GM19455 (cell line): ENCODE results near the gene INPP5A.

Experiments used
- ATAC-seq: cut with Tn5 transposase; IDR thresholded peaks from one replicate; pipeline ENCODE4 v1.9.1; 2021; ENCODE audit not compliant: unreplicated experiment

INPP5A gene

GRCh38 chr10:132687893-132688579, 150.4 kb downstream of the INPP5A start:
- ATAC-seq: no peak

DNA sequence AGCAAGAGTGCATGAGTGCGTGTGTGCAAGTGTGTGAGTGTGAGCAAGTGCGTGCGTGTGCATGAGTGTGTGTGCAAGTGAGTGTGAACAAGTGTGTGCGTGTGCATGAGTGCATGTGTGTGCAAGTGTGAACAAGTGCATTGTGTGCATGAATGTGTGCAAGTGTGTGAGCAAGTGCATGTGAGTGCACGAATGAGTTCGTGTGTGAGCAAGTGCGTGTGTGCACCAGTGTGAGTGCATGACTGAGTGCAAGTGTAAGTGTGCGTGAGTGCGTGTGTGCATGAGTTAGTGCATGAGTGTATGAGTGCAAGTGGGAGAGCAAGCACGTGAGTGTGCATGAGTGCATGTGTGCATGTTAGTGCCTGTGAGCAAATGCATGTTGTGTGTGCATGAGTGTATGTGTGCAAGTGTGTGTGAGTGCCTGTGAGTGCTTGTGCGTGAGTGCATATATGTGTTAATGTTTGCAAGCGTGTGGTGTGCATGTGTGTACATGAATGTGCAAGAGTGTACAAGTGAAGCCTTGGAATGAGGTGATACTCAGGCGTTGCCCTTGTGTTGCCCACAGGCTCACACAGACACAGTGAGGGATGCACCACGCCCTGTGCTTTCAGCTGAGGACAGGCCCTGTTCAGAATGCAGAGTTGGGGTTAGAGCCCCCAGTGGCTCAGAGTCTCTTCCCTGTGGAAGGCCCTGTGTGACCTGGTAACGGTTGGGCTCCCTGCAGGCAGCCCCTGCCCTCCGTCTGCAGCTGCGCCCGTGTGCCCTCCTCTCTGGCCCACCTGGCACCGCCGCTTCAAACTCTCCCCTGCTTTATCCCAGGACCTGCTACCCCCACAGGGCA, 151.2 kb downstream of the INPP5A start:
- no peak for ATAC-seq

DNA sequence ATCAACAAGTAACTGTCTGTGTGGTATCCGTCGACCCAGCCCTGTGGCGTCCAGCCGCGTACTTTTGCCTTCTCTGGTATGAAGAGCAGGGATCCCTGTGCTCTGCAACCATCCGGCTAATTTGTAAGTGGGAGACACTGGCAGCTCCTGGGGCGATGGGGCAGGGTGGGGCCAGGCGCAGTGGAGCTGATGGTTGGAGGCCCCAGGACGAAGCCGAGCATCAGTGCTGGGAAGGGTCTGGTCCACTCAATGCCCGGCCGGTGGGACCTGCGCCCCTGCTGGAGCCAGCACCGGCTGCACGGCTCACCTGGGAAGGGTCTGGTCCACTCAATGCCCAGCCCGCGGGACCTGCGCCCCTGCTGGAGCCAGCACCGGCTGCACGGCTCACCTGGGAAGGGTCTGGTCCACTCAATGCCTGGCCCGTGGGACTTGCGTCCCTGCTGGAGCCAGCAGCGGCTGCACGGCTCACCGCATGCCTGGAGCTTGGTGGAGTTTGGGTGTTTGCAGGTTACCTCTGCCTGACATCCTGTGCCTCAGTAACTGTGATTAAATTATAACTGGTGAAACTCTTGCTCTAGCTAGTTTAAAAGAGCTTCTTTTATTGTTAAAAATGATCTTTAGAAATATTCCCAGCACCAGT, 152.3 kb downstream of the INPP5A start:
- ATAC-seq: no peak

DNA sequence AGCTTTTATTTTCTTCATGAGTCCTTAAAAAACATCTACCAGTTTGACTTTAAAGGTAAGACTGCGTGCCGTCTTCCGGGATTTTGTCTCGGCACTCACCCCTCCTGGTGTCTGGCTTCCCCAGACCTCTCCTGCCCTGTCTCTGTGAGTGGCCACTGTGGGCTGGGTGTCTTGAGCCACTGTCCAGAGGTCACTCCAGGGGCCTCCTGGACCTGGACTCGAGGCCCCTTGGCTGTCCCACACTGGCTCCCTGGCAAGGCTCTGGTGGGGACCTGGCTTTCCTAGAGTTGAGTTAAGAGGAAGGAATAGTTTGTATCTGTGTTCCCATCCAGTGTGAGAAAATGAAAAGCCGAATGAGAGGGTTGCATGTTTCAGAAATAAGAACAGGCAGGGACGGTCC, 152.8 kb downstream of the INPP5A start:
- ATAC-seq: no peak

GRCh38 chr10:132690821-132691610, 153.4 kb downstream of the INPP5A start:
- no peak for ATAC-seq

DNA sequence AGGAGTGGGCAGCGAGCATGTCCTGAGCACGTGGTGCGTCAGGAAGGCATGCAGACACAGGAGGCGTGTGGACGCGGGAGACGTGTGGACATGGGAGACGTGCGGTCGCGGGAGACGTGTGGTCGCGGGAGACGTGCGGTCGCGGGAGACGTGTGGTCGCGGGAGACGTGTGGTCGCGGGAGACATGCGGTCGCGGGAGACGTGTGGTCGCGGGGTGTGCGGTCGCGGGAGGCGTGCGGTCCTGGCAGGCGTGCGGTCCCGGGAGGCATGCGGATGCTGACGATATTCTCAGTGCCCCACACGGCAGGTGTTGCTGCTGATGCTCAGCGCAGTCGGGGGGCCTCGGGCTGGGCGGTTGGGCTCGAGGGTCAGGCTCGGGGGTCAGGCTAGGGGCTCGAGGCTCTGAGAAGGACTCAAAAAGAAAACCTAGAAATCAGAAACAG, 154.1 kb downstream of the INPP5A start:
- no peak for ATAC-seq

GRCh38 chr10:132692311-132692710, 154.7 kb downstream of the INPP5A start:
- ATAC-seq: no peak

DNA sequence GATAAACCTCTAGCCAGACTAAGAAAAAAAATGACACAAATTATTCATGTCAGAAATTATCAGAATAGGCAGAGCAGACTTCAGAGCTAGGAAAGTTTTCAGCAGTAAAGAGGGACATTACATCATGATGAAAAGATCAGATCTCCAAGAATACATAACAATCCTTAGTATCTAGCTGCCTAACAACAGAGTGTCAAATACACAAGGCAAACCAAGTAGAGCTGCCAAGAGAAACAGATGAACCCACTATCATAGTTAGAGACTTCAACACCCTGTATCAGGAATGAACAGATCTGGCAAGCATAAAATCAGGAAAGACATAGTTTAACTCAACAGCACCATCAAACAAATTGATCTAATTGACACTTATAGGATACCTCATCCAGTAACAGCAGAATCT, 156.1 kb downstream of the INPP5A start:
- ATAC-seq: no peak

GRCh38 chr10:132696204-132696603, 158.6 kb downstream of the INPP5A start:
- no peak for ATAC-seq

DNA sequence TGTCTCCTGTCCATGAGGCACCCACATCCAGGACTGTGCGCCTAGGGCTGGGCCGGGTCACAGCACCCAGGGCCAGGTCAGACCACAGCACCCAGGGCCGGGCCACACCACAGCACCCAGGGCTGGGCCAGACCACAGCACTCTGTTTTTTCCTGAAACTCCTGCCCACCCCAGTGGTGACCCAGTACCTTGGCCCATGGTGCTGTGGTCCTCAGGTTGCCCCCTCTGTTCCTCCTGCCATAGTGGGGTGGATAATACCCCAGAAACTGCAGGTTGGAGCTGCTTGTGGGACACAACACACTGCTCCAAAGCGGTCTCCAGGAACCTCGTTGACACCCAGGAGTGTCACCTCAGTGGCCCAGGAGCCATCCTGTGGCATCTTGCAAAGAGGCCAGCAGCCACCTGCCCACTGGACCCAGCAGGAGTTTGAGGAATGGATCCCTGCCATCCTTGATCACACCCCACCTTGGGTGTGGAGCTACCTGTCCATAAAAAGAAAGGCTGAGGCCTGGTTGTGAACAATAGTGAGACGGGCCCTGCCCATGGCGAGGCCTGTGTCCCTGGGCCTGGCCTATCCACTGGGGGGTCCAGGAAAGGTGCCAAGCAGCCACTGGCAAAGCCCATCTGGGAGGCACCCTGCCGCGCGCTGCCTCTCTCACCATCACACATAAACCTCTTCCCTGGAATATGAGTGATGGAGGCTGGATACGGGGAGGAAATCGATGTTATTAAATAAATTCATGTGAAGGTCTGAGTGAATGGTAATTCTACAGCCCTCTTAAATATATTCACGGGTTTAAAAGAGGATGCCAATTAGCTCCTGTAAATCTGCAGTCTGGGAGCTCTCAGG, 159.4 kb downstream of the INPP5A start:
- ATAC-seq: no peak

DNA sequence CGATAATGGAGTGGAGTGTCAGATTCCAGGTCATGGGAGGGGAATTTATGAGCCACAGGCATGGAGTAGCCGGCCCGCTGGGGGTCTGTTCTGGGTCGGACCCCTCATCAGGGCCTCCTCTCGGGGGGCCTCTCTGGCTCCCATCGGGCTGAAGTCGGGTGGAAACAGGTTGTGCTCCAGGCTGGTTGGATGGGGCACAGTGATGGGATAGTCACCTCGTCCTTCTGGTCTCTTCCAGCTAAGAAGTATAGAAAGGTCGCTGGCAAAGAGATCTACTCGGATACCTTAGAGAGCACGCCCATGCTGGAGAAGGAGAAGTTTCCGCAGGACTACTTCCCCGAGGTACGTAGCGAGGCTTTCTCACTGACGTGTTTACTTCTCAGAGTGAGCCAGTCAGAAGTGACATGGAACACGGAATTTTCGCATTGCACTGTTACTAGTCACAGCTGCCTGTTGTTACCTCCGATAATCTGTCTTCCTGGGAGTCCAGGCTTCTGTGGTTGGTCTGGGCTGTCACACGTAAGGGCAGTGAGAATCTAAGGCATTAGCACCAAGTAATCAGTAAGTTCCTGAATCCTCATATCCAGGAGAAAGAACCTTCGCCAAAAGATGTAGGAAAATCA, 160.1 kb downstream of the INPP5A start:
- no peak for ATAC-seq

DNA sequence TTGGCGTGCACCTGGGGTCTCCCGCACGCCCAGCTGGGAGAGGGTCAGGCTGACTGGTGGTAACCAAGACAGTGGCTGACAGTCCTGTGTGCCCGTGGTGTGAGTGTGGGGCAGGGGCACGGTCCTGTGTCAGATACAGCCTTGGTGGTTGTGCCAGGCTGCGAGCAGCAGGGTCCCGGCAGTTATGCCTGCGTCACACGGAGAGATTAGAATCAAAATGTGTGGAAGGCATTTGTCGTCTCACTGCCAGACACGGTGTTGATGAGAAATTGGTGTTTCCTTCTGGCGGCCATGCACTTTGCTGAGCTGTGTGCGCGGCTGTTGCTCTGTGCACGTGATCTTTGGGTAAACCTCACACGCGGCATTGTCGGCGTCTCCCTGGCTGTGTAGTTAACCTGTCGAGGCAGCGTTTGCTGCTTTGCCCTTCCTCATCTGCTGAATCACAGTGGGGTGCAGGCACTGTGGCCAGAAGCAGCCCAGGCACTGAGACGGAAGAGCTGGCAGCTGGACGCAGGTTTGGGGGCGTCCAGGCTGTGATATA, 160.7 kb downstream of the INPP5A start:
- no peak for ATAC-seq

GRCh38 chr10:132698761-132699391, 161.3 kb downstream of the INPP5A start:
- no peak for ATAC-seq

DNA sequence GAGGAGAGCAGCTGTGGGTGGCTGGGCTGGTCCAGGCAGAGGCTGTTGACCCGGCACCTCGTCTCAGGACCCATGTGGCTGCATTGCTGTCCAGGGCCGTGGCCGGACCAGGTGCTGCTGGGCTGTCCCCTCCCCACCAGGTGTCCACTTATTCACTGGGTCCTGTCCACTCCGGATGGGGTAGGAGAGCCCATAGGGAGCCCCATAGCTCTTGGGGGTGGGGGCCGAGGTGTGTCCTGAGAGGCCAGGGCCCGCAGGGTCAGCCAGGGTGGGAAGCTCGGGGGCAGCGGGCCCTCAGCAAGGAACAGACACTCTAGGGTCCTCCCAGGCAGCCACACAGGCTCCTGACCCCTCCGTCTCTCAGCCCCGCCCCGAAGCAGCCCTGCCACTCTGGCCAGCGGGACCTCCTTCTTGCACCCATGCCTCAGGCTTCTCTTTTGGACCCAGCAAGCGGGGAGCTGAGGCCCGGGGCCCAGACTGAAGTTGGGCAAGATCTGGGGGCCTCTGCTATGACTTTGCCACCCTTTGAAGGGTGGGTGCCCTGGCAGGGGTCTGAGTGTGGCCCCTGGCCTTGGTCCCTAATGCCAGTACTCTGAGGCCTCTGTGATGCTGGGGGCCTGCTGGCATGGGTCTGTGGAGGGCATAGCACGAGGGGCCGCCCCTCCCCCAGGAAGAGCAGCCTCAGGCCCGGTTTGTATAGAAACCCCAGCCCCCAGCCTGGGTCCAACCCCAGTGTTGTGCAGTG, 162.0 kb downstream of the INPP5A start:
- ATAC-seq: no peak

GRCh38 chr10:132700156-132701098, 162.8 kb downstream of the INPP5A start:
- no peak for ATAC-seq

GRCh38 chr10:132701099-132701845, 163.7 kb downstream of the INPP5A start:
- no peak for ATAC-seq

DNA sequence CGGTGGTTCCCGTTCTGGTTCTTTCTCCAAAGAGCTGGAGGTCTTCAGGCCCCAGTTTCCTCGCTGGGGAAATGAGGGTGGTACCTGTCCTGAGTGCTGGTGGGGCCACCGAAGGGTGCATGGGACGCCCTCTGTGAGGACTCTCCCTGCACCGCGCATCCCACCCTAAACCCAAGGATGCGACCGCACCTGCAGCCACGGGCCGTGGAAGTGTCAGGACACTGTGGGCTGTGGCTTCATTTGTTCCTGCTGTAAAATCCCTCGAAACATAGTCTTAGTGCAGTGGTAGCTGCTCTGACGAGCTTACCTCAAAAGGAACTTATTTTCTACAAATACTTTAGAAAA, 164.2 kb downstream of the INPP5A start:
- no peak for ATAC-seq
